Central memory CD4-positive, alpha-beta T cell (primary cell): ENCODE data around the gene SYT1.

ENCODE experiments used
- DNase-seq: peaks from one replicate; pipeline ENCODE4 v3.0.0; 2022

SYT1 gene

DNA sequence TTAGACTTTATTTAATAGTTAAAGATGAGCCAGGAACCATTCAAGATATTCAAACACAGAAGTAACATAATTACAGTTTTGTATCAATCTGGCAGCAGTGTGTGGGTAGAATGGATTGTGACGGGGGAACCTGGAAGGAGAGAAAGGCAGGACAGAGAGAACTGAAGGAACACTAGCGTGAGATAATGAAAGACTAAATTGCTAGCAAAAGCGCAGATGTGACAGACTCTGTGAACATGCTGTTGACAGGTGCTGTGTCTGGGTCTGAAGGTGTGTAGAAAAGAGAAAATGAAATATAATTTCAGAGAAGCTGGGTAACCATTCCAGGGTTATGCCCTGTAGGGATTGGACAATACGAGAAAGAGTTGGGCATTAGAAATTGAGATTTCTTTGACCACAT, 372.3 kb downstream of the SYT1 start:
- no peak for DNase-seq

DNA sequence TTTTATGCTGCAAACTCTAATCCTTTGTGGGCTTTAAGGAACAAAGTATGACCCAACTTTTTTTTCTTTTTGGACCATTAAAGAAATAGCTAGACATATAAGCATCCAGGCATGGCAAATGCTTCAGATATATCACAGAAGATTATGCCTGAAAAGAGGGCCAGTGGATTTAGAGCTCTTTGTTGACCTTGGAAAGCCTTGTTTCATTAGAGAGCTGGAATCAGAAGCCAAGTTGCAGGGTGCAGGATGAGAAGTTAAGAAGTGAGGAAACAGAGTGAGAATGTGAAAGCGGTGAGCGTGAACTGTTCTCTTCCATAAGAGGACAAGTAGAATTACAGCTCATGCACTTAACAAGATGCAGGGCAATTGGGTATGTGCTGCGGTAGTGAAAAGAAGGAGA, 373.7 kb downstream of the SYT1 start:
- DNase-seq = no peak

GRCh38 chr12:79247494-79247893, 382.9 kb downstream of the SYT1 start:
- no peak for DNase-seq

- no peak for DNase-seq
These were observed 385.6 kb downstream of the SYT1 start for GRCh38 chr12:79250186-79250585.

DNA sequence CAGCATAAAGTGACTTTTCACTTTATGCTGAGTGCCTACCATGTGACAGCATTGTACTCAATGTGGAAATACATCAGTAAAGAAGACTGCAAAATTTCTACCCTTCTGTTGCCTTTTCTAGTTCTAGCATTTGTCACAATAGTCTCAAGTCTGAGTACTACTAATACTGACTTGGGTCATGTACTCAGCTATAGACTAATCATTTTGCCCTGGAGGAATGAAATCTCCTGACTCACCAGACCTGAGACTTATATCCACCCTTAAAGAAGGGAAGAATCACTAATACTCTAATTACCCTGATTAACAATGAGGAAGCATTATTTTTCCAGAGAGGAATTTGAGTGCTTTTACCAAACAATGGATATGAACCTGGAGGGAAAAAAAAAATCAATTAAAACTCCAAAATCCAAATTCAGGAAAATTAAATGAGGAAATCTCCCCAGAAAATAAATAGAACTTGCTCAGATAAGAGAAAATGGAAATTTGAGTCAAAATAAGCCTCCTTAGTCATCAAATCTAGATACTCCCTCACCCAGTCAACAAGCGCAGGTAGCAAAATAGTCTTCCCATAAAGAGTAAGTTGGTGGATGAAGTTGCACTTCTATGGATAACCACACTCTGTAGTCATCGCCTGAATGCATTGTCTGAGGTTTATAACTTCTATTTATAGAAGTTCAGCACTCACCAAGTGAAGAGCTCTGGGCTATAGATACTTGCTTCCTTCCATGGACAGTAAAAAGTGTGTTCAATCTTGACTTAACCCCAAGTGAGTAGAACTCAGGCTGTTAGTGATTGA, 386.6 kb downstream of the SYT1 start:
- no peak for DNase-seq

GRCh38 chr12:79252358-79253075, 387.9 kb downstream of the SYT1 start:
- no peak for DNase-seq

DNA sequence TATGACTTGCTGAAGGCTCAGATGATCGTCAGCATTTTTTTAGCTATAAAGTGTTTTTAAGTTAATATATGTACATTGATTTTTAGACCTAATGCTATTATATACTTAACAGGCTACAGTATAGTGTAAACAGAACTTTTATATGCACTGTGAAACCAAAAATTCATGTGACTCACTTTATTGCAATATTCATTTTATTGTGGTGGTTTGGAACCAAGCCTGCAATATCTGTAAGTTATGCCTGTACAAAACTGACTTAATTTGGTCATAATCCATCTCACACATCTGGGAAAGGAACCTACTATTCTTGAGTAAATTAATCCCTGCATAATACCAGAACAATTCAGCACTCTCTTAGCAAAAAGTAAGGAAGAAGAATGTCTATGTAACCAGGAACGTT, 390.7 kb downstream of the SYT1 start:
- DNase-seq = no peak

DNA sequence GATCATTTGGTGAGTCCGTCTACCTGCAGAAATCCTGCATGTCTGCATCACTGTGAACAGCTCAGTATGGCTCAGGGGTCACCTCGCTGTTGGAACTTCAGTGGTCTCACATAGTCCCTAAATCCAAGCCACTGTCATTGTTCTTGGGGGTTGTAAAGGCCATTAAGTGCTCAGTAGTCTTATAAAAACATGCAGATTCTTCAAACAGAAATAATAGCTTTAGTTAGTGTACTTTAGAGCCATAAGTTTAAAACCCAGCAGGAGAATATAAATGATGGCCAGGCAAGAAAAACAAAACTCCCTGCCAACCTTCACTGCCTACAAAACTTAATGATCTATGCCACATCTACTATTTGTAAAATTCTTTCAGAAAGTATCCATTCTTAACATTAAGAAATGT, 396.3 kb downstream of the SYT1 start:
- DNase-seq = no peak

- no peak for DNase-seq
These were observed 398.4 kb downstream of the SYT1 start for GRCh38 chr12:79262938-79263337.

GRCh38 chr12:79266343-79267144, 402.0 kb downstream of the SYT1 start:
- no peak for DNase-seq

GRCh38 chr12:79267580-79267979, 403.0 kb downstream of the SYT1 start:
- no peak for DNase-seq

DNA sequence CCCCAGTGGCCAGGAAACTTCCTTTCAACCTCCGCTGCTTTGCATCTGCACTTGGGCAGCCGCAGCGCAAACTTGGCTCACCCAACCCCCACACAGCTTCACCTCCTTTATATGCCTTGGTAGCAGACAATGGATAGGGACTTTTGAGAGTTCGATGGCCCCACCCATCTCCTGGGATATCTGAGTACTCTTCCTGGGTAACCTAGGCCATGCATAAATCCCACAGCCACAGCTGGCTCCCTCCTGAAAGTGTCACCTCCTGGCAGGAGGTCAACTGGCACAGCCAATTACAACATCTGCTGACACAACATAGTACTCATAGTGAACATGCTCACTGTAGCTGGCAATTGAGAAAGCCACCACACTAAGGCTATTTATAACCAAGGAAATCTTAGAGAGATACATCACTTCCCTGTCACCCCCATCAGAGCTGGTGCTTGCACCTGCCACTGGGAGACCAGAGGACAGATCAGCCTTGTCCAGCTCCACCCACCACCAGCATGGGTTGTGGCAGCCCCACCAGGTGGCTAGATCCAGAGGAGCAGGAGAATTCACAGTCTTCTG, 410.0 kb downstream of the SYT1 start:
- DNase-seq = no peak

- no peak for DNase-seq
These were observed 411.1 kb downstream of the SYT1 start for GRCh38 chr12:79275631-79276030.

DNA sequence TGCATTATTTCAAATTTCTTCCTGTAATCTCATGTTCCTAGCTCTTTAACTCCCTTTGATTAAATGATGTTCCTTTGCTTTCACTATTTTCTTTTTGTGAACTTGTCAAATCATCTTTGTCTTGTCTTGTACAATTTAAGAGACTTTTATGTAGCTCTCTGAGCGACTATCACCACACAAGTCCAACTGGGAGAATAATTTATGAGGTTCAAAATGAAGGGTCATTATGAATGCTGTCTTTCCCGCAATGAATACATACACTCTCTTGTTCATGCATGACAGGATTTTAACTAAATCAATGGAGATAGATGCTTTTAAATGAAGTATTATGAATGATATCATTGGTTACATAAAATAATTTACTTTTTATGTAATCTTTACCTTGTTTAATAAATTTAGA, 418.8 kb downstream of the SYT1 start:
- DNase-seq = no peak

DNA sequence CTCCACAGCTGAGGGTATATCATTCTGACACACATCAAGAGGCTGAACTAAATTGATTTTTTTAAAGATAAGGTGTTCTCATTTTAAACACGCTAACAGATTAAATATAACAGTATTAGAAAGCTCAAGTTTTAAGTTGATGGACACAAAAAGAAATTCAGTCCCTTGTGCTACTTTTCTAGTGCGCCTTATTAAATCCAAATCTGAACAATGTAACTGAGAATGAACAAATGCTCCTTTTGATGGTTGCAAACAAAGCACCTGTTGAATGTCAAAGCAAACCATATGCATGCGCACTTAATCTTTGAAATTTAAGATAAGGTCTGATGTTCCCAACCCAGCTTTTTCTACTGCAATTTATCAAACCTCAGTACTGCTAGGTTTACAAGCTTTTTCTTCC, 424.3 kb downstream of the SYT1 start:
- no peak for DNase-seq

DNA sequence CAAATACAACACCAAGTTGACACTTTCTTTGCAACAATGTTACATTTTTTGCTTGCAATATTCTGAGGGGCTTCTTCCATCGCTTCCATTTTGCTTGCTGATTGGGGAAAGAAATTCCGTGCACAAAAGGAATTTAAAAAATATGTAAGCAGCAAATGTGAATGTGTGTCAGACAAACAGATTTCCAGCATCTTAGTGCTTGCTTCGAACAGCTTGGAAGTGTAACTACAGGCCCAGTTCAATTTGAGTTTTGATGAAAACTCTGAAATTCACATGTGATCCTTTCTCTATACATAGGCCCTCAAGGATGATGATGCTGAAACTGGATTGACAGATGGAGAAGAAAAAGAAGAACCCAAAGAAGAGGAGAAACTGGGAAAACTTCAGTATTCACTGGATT, 427.1 kb downstream of the SYT1 start:
- no peak for DNase-seq

GRCh38 chr12:79294590-79294989, 430.0 kb downstream of the SYT1 start:
- DNase-seq = no peak

DNA sequence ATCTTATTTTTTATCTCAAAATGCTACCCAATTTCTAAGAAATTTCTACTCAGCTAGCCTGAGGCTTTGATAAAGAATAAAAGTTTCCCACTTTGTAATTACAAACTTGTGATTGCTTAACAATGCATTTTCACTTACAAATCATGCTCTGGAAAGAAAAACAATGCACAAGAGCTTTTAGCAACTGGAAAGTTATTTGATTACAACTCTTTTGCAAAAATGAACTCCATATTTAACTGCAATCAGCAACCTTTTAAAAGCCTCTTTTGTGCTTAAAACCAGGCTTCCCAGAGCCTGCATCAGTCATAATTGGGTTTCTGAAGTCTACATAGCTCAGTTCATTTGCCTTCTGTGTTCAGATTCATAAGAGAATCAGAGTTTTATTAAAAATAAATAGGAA, 431.0 kb downstream of the SYT1 start:
- DNase-seq = no peak

GRCh38 chr12:79296133-79296532, 431.6 kb downstream of the SYT1 start:
- no peak for DNase-seq

DNA sequence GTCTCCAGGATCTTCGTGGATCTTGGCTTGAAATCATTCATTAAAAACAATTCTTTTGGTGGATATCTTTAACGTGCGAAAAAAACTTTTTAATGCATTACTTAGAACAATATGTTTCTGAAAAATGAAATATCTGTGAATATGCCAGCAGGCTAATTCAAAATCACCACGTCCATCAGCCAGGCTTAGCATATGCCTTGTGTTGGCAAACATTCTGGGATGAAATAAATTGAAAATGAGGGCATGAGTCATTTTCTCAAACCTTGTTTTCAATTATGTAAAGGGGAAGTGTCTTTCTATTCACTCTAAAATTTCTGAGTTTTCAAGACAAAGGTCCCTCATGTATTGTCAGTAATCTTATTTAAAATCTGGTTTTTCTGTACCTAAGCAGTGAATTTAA, 432.3 kb downstream of the SYT1 start:
- DNase-seq = no peak

- no peak for DNase-seq
These were observed 433.9 kb downstream of the SYT1 start for GRCh38 chr12:79298506-79298905.

GRCh38 chr12:79299447-79300198, 435.0 kb downstream of the SYT1 start:
- DNase-seq = no peak

DNA sequence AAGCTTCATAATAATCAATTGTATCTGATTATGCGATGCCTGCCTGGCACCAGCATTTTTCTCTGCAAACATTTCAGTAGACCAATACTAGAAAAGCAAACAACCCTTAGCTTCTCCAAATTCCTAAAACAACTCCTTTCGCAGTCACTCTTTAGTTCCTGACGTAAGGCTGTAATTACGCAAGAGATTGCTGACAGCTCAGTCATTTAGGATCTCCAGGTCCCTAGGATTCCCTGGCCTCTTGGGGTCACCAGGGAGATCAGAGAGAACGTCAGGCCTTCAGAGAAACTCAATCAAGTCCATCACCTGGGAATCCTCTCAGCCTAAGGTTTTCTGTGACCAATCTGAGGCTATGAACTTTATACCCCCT, 435.6 kb downstream of the SYT1 start:
- no peak for DNase-seq
